GM12878 (cell line): ENCODE data around the gene SKAP1. TPM values are rescaled to one million over a fixed set of nuclear protein-coding genes. Genes with fewer than 3 reads are reported as not detected.

Experiments used
- ATAC-seq: fragments of 200-7000 bp; cut with Tn5 transposase; 3 replicates; pipeline ENCODE4 v1.9.1; 2020; ENCODE audit warnings: mild to moderate bottlenecking, moderate library complexity
- BruUV-seq: library from RNA; stranded (reverse); fragments of 400-500 nt; replicated peaks from 2 replicates; lab custom pipeline; 2021; lab: Mats Ljungman, UMichigan
- CTCF ChIA-PET: fragments of 300-600 bp; sonication (Branson Sonifier 250); formaldehyde crosslinking; extraction: SDS; loops from one replicate; lab custom pipeline; 2021; ENCODE audit warnings: inconsistent platforms; lab: Yijun Ruan, JAX
- POLR2A ChIA-PET: fragments of 350-600 bp; formaldehyde crosslinking; extraction: SDS; loops from one replicate; lab custom pipeline; 2021; ENCODE audit warnings: inconsistent platforms; lab: Charles Lee
- RAD21 ChIA-PET: fragments of 300-600 bp; sonication (Branson Sonifier 250); formaldehyde crosslinking; loops from one replicate; lab custom pipeline; 2023; ENCODE audit warnings: antibody characterized with exemption; ENCODE audit not compliant: unreplicated experiment; lab: Charles Lee
- SMC1A ChIA-PET: fragments of 300-600 bp; sonication (Branson Sonifier 250); formaldehyde crosslinking; loops from one replicate; lab custom pipeline; 2023; ENCODE audit not compliant: unreplicated experiment, uncharacterized antibody; lab: Charles Lee
- DNase-seq: peaks from one replicate; pipeline ENCODE4 v3.0.0-alpha.2; 2011; ENCODE audit warnings: low read depth, low spot score
- FAIRE-seq: peaks from 3 replicates; lab custom pipeline; 2011; peaks lifted over from hg19 to GRCh38; lab: Jason Lieb, UNC
- H2AFZ ChIP-seq: 2 replicates; pipeline ENCODE4 v1.6.0; 2011; ENCODE audit warnings: low read depth, low read length, control low read depth; ENCODE audit not compliant: control insufficient read depth
- H3K27ac ChIP-seq: 2 replicates; pipeline ENCODE4 v1.5.1; 2011; ENCODE audit warnings: control low read depth; ENCODE audit not compliant: control insufficient read depth, insufficient read depth
- H3K27me3 ChIP-seq, 2 experiments: replicated peaks in 1 of 2; 2 replicates each; pipeline versions ENCODE4 v1.6.0 to v1.6.1; 2011; ENCODE audit warnings: low read length in 1 of 2; ENCODE audit not compliant: control insufficient read depth in 2 of 2, insufficient read depth in 2 of 2
- H3K36me3 ChIP-seq, 2 experiments: 2 replicates each; pipeline ENCODE4 v1.5.1; 2011; ENCODE audit warnings: low read length in 1 of 2; ENCODE audit not compliant: control insufficient read depth in 2 of 2, insufficient read depth in 2 of 2
- H3K4me1 ChIP-seq: 2 replicates; pipeline ENCODE4 v1.6.1; 2011; ENCODE audit warnings: mild to moderate bottlenecking, low read length, moderate library complexity, mixed read lengths; ENCODE audit not compliant: control insufficient read depth, insufficient read depth
- H3K4me2 ChIP-seq: 2 replicates; pipeline ENCODE4 v1.6.0; 2011; ENCODE audit warnings: control low read depth; ENCODE audit not compliant: control insufficient read depth, insufficient read depth
- H3K4me3 ChIP-seq: fragments of 200-600 bp; sonication (generic); 2 replicates; pipeline ENCODE4 v1.5.1; 2016
- H3K79me2 ChIP-seq: 2 replicates; pipeline ENCODE4 v1.6.0; 2011; ENCODE audit warnings: low read length; ENCODE audit not compliant: control insufficient read depth, insufficient read depth
- H3K9ac ChIP-seq: 2 replicates; pipeline ENCODE4 v1.8.0; 2011; ENCODE audit warnings: low read length, control low read depth, mixed read lengths; ENCODE audit not compliant: control insufficient read depth, insufficient read depth
- H3K9me3 ChIP-seq: replicated peaks from 3 replicates; pipeline ENCODE4 v1.5.1; 2011; ENCODE audit warnings: mild to moderate bottlenecking, low read length; ENCODE audit not compliant: control insufficient read depth, insufficient read depth
- H4K20me1 ChIP-seq: 2 replicates; pipeline ENCODE4 v1.6.0; 2011; ENCODE audit not compliant: control insufficient read depth, insufficient read depth
- CEBPB ChIP-seq, 2 experiments: fragments of 150-350 bp in 1 of 2; IDR thresholded peaks; 2 replicates each; pipeline ENCODE4 v1.6.1; 2012 to 2014; ENCODE audit warnings: low read depth in 2 of 2, low read length in 2 of 2, borderline replicate concordance in 1 of 2, inconsistent platforms in 1 of 2
- ETV6 ChIP-seq, 2 experiments: fragments of 450-650 bp in 1 of 2; IDR thresholded peaks in 1 of 2; conservative IDR thresholded peaks in 1 of 2; 2 replicates each; pipeline ENCODE4 v1.6.1; 2014; ENCODE audit warnings: antibody characterized with exemption in 1 of 2, borderline replicate concordance in 1 of 2, low read depth in 1 of 2, mild to moderate bottlenecking in 1 of 2, moderate library complexity in 1 of 2
- FOXK2 ChIP-seq: fragments of 450-650 bp; IDR thresholded peaks from 2 replicates; pipeline ENCODE4 v1.6.1; 2017; ENCODE audit warnings: mild to moderate bottlenecking, moderate library complexity
- IKZF2 ChIP-seq, 2 experiments: fragments of 450-650 bp; IDR thresholded peaks; 2 replicates each; pipeline ENCODE4 v1.6.1; 2017; ENCODE audit warnings: mild to moderate bottlenecking in 2 of 2, moderate library complexity in 2 of 2
- NFYA ChIP-seq: IDR thresholded peaks from 2 replicates; pipeline ENCODE4 v1.6.1; 2011; ENCODE audit warnings: low read depth, mild to moderate bottlenecking, low read length, improper control_type of control experiment, borderline replicate concordance
- POLR2AphosphoS2 ChIP-seq: IDR thresholded peaks from 2 replicates; pipeline ENCODE4 v1.6.1; 2011; ENCODE audit warnings: low read depth, mild to moderate bottlenecking, low read length, improper control_type of control experiment, moderate library complexity
- RUNX3 ChIP-seq: IDR thresholded peaks from 2 replicates; pipeline ENCODE4 v1.6.1; 2012; ENCODE audit warnings: low read length, inconsistent platforms
- SPI1 ChIP-seq: IDR thresholded peaks from 2 replicates; pipeline ENCODE4 v1.6.1; 2011; ENCODE audit warnings: low read depth, mild to moderate bottlenecking, low read length, moderate library complexity, borderline replicate concordance; ENCODE audit not compliant: insufficient read depth
- TARDBP ChIP-seq: IDR thresholded peaks from 2 replicates; pipeline ENCODE4 v1.6.1; 2016; ENCODE audit warnings: borderline replicate concordance
- ZNF274 ChIP-seq: IDR thresholded peaks from one replicate; pipeline ENCODE4 v1.8.0; 2011; ENCODE audit not compliant: insufficient read length, insufficient read depth
- in situ Hi-C: fragments of 300-500 bp; cut with MboI; formaldehyde crosslinking; loops from 9 replicates; pipeline ENCODE4 v1.14.3; 2018; ENCODE audit warnings: mixed read lengths
- intact Hi-C: fragments of 100-400 bp; cut with micrococcal nuclease; formaldehyde crosslinking; loops from one replicate; pipeline ENCODE4 v1.14.2; 2022; ENCODE audit not compliant: unreplicated experiment
- polyA plus RNA-seq, 11 experiments: library from polyadenylated mRNA; depleted of rRNA in 4 of 11; unstranded in 6 of 11; stranded (reverse) in 5 of 11; fragments of >200 nt; fragmentation: Nextera tagmentation in 4 of 11; fragmentation: Illumina TruSeq in 1 of 11; extraction: Ambion mirVana in 4 of 11; extraction: Trizol in 1 of 11; gene quantifications; 1 replicate in 1 of 11; 2 replicates in 10 of 11; pipeline versions ENCODE4 v1.2.1 to v1.2.3, GENCODE V29; 2011 to 2016; ENCODE audit warnings: inconsistent platforms in 2 of 11, missing spikeins in 2 of 11, low read depth in 1 of 11
- total RNA-seq, 4 experiments: library from RNA; depleted of rRNA in 3 of 4; stranded (reverse); fragments of >200 nt in 3 of 4; fragmentation: Illumina TruSeq in 1 of 4; extraction: Trizol in 1 of 4; gene quantifications; 2 replicates each; pipeline versions ENCODE4 v1.2.1 to v1.2.3, GENCODE V29; 2013 to 2021

The SKAP1 gene
- total and polyA plus RNA-seq, 10 of the 15 experiments (the other 5 are each of a cell fraction or from before 2014, with no cell fraction given), result 17.1 to 97.6 (median 35.9) TPM

GRCh38 chr17:48455791-48456190 lies 25.8 kb upstream of the SKAP1 start:
- intact Hi-C loops (loop anchor here (2.0 to 5.0 kb wide), 2 partner anchors 53 to 118 kb away; no protein-coding TSS in a partner anchor), in situ Hi-C loops (no loop called here)
- no peaks in the 10 kb centered on the region; the same call in 1 of the 3 replicates for H3K9me3 ChIP-seq
- H3K36me3 ChIP-seq, result no peaks in the 10 kb centered on the region
- no peaks in the 10 kb centered on the region for H4K20me1 ChIP-seq
- no peak for FAIRE-seq
- no peaks in the 10 kb centered on the region for H3K79me2 ChIP-seq
- H3K4me1 ChIP-seq, result peaks cover 38% of the 10 kb centered on the region
- no peak for ATAC-seq
- CTCF ChIA-PET, result interaction anchor here (0.8 to 7.5 kb wide), 14 partner anchors 9 to 148 kb away, joined by 4 to 89 read pairs (median 9); partner anchors contain the start of gene HOXB5
- H3K9ac ChIP-seq, result no peak overlapping the region
- H3K4me3 ChIP-seq, result no peak overlapping the region
- TF ChIP-seq POLR2AphosphoS2 (no peak), FOXK2 (no peak)
- no peak overlapping the region for H3K4me2 ChIP-seq
- POLR2A ChIA-PET, result interaction anchor here (0.6 to 1.7 kb wide), 5 partner anchors 14 to 109 kb away, joined by 3 to 9 read pairs (median 3); no protein-coding TSS in a partner anchor
- H3K27ac ChIP-seq, result no peak overlapping the region
- RAD21 ChIA-PET, result interaction anchor here (1.0 to 5.5 kb wide), 6 partner anchors 13 to 120 kb away, joined by 3 to 47 read pairs (median 7); no protein-coding TSS in a partner anchor
- H2AFZ ChIP-seq, result no peak overlapping the region
- no TSS peak for BruUV-seq
- SMC1A ChIA-PET, result interaction anchor here (0.8 to 8.5 kb wide), 12 partner anchors 16 to 148 kb away, joined by 3 to 120 read pairs (median 6); no protein-coding TSS in a partner anchor
- no peak for DNase-seq
- H3K27me3 ChIP-seq, result no peaks in the 10 kb centered on the region

GRCh38 chr17:48453447-48453846 lies 23.4 kb upstream of the SKAP1 start:
- ChIA-PET SMC1A (interaction anchor here (0.7 to 8.5 kb wide), 26 partner anchors 8 to 120 kb away, joined by 3 to 120 read pairs (median 6); no protein-coding TSS in a partner anchor), POLR2A (interaction anchor here (0.6 to 1.8 kb wide), 5 partner anchors 14 to 545 kb away, joined by 3 to 6 read pairs (median 5); no protein-coding TSS in a partner anchor), CTCF (interaction anchor here (0.9 to 7.5 kb wide), 14 partner anchors 9 to 145 kb away, joined by 3 to 89 read pairs (median 4); no protein-coding TSS in a partner anchor), RAD21 (interaction anchor here (0.9 to 5.7 kb wide), 11 partner anchors 13 to 428 kb away, joined by 3 to 47 read pairs (median 4); partner anchors contain the start of gene HOXB5)
- peak overlapping the region; percentile 77 for H3K4me2 ChIP-seq
- H4K20me1 ChIP-seq, result no peaks in the 10 kb centered on the region
- H3K27me3 ChIP-seq, result no peaks in the 10 kb centered on the region
- TF ChIP-seq RUNX3 (peak; percentile 68), IKZF2 (IDR thresholded peaks at IDR 0.05) (0 out of 4 replicates have a peak, but pooled peaks of 1 of the 2 experiments have one; percentile 27), CEBPB (IDR thresholded peaks at IDR 0.05; ENCODE audit: borderline replicate concordance in 1 of 2, low read depth in 2 of 2, low read length in 2 of 2) (no peak), NFYA (no peak), SPI1 (peak; percentile 4; the same call in 1 of the 2 replicates), ETV6 (conservative IDR thresholded peaks at IDR 0.05 in 1 of 2, IDR thresholded peaks at IDR 0.05 in 1 of 2; ENCODE audit: borderline replicate concordance in 1 of 2, low read depth in 1 of 2) (peak in 1 of 2 experiments; percentile 36; a peak in 1 of 4 replicates), TARDBP (no peak), ZNF274 (no peak)
- peak overlapping the region; percentile 35; the same call in 1 of the 2 replicates for H3K9ac ChIP-seq
- no peaks in the 10 kb centered on the region for H3K79me2 ChIP-seq
- no peaks in the 10 kb centered on the region for H3K36me3 ChIP-seq
- DNase-seq (no peak), ATAC-seq (no peak), FAIRE-seq (no peak)
- no peaks in the 10 kb centered on the region; the same call in 1 of the 3 replicates for H3K9me3 ChIP-seq
- in situ Hi-C loops (no loop called here), intact Hi-C loops (no loop called here)
- peak overlapping the region; percentile 90 for H2AFZ ChIP-seq
- H3K4me3 ChIP-seq, result no peak overlapping the region
- H3K4me1 ChIP-seq, result peaks cover 25% of the 10 kb centered on the region
- no TSS peak for BruUV-seq
- H3K27ac ChIP-seq, result peak overlapping the region; percentile 48; the same call in 1 of the 2 replicates
